ENCODE results near the gene HMGB4.

- TF ChIP-seq CTCF (IDR thresholded peaks at IDR 0.05) (no peak), ZFX (IDR thresholded peaks at IDR 0.05; ENCODE audit: borderline replicate concordance) (no peak)
Observed at GRCh38 chr1:33848205-33848937, 15.5 kb upstream of the HMGB4 start.

Data from 22Rv1 (cell line).